Keratinocyte (primary cell): ENCODE data around the gene PGLYRP2. TPM values are rescaled to one million over a fixed set of nuclear protein-coding genes. Genes with fewer than 3 reads are reported as not detected.

Experiments
- DNase-seq: peaks from one replicate; pipeline ENCODE4 v3.0.0-alpha.2; 2011; ENCODE audit warnings: low read depth, missing footprints, low spot score
- FAIRE-seq: peaks from 2 replicates; lab custom pipeline; 2011; peaks lifted over from hg19 to GRCh38; lab: Jason Lieb, UNC
- H2AFZ ChIP-seq: 2 replicates; pipeline ENCODE4 v1.6.0; 2012; ENCODE audit warnings: low read length, control low read depth, inconsistent platforms; ENCODE audit not compliant: control insufficient read depth
- H3K27ac ChIP-seq: 2 replicates; pipeline ENCODE4 v1.5.1; 2011; ENCODE audit warnings: low read length; ENCODE audit not compliant: control insufficient read depth, insufficient read depth
- H3K27me3 ChIP-seq: 3 replicates; pipeline ENCODE4 v1.6.0; 2011; ENCODE audit warnings: low read length; ENCODE audit not compliant: control insufficient read depth, insufficient read depth; ENCODE audit errors: extremely low read depth
- H3K36me3 ChIP-seq, 2 experiments: 2 replicates in 1 of 2; 3 replicates in 1 of 2; pipeline ENCODE4 v1.5.1; 2011; ENCODE audit warnings: low read length in 2 of 2, mild to moderate bottlenecking in 1 of 2; ENCODE audit not compliant: control insufficient read depth in 2 of 2, insufficient read depth in 2 of 2; ENCODE audit errors: extremely low read depth in 1 of 2
- H3K4me1 ChIP-seq: 3 replicates; pipeline ENCODE4 v1.5.1; 2011; ENCODE audit warnings: low read length; ENCODE audit not compliant: control insufficient read depth, insufficient read depth; ENCODE audit errors: extremely low read depth
- H3K4me2 ChIP-seq: 3 replicates; pipeline ENCODE4 v1.6.0; 2011; ENCODE audit warnings: low read depth, low read length; ENCODE audit not compliant: control insufficient read depth, insufficient read depth; ENCODE audit errors: extremely low read depth
- H3K4me3 ChIP-seq, 3 experiments: fragments of 200-600 bp in 1 of 3; sonication (generic) in 1 of 3; 2 replicates in 2 of 3; 3 replicates in 1 of 3; pipeline ENCODE4 v1.5.1; 2011 to 2016; ENCODE audit warnings: low read length in 3 of 3, mild to moderate bottlenecking in 3 of 3, control low read depth in 2 of 3, inconsistent platforms in 1 of 3, low read depth in 1 of 3, mixed read lengths in 1 of 3, mixed run types in 1 of 3, moderate library complexity in 1 of 3; ENCODE audit not compliant: control insufficient read depth in 2 of 3, insufficient read depth in 2 of 3; ENCODE audit errors: extremely low read depth in 1 of 3
- H3K79me2 ChIP-seq: 2 replicates; pipeline ENCODE4 v1.6.0; 2012; ENCODE audit warnings: low read length; ENCODE audit not compliant: control insufficient read depth, insufficient read depth
- H3K9ac ChIP-seq: 3 replicates; pipeline ENCODE4 v1.6.0; 2011; ENCODE audit warnings: low read length; ENCODE audit not compliant: control insufficient read depth, insufficient read depth; ENCODE audit errors: extremely low read depth
- H3K9me1 ChIP-seq: 3 replicates; pipeline ENCODE4 v1.6.0; 2011; ENCODE audit warnings: low read length; ENCODE audit not compliant: control insufficient read depth, insufficient read depth; ENCODE audit errors: extremely low read depth
- H3K9me3 ChIP-seq: 2 replicates; pipeline ENCODE4 v1.5.1; 2012; ENCODE audit warnings: low read depth, low read length; ENCODE audit not compliant: control insufficient read depth
- H4K20me1 ChIP-seq: 3 replicates; pipeline ENCODE4 v1.6.0; 2011; ENCODE audit warnings: low read length; ENCODE audit not compliant: control insufficient read depth, insufficient read depth; ENCODE audit errors: extremely low read depth
- CTCF ChIP-seq, 3 experiments: IDR thresholded peaks in 1 of 3; conservative IDR thresholded peaks in 1 of 3; optimal IDR thresholded peaks in 1 of 3; 2 replicates in 2 of 3; 3 replicates in 1 of 3; pipeline versions ENCODE3 to v1.5.1; 2011; ENCODE audit warnings: low read length in 3 of 3, mild to moderate bottlenecking in 3 of 3, moderate library complexity in 2 of 3, control low read depth in 1 of 3, inconsistent platforms in 1 of 3; ENCODE audit not compliant: insufficient read depth in 2 of 3; ENCODE audit errors: extremely low read depth in 1 of 3
- EZH2 ChIP-seq: IDR thresholded peaks from one replicate; pipeline ENCODE4 v1.6.1; 2012; ENCODE audit warnings: inconsistent platforms, mild to moderate bottlenecking, low read length, moderate library complexity
- dilution Hi-C: fragments of 300-500 bp; cut with MboI; formaldehyde crosslinking; loops from one replicate; pipeline ENCODE4 v1.7.0; 2020; ENCODE audit warnings: low sequenced_read_pairs; ENCODE audit not compliant: extremely low pct_ligation_motif_present
- polyA plus RNA-seq, 5 experiments: library from polyadenylated mRNA; depleted of rRNA in 3 of 5; stranded (reverse) in 3 of 5; stranded (forward) in 1 of 5; unstranded in 1 of 5; fragments of >200 nt; gene quantifications; 1 replicate in 1 of 5; 2 replicates in 3 of 5; 3 replicates in 1 of 5; pipeline versions ENCODE4 v1.2.1 to v1.2.3, GENCODE V29; 2011 to 2012; ENCODE audit warnings: missing spikeins in 2 of 5, low read depth in 1 of 5, low replicate concordance in 1 of 5

The PGLYRP2 gene
- polyA plus RNA-seq, 1 donor (not counting 4 experiments of a cell fraction or from before 2014, with no cell fraction given) = not detected

GRCh38 chr19:15423130-15423529, 56.2 kb downstream of the PGLYRP2 start:
- no peak overlapping the region for H3K4me3 ChIP-seq
- H3K36me3 ChIP-seq = peaks cover 35% of the 10 kb centered on the region in 2 experiments
- H3K79me2 ChIP-seq = peaks cover 13% of the 10 kb centered on the region
- no peak for DNase-seq
- H3K4me2 ChIP-seq = no peak overlapping the region
- no peak for FAIRE-seq
- TF ChIP-seq EZH2 = no peak
- no peak for TF ChIP-seq CTCF (optimal IDR thresholded peaks at IDR 0.05 in 1 of 3, IDR thresholded peaks at IDR 0.05 in 1 of 3, conservative IDR thresholded peaks at IDR 0.05 in 1 of 3; ENCODE audit: extremely low read depth in 1 of 3, insufficient read depth in 2 of 3, low read length in 3 of 3)
- peaks cover 5% of the 10 kb centered on the region for H3K4me1 ChIP-seq
- no peaks in the 10 kb centered on the region for H4K20me1 ChIP-seq
- H3K27me3 ChIP-seq = no peaks in the 10 kb centered on the region
- no peak overlapping the region for H3K27ac ChIP-seq
- peaks cover 5% of the 10 kb centered on the region for H3K9me3 ChIP-seq
- H2AFZ ChIP-seq = no peak overlapping the region
- H3K9me1 ChIP-seq = no peaks in the 10 kb centered on the region
- dilution Hi-C loops = no loop called here
- H3K9ac ChIP-seq = no peak overlapping the region

GRCh38 chr19:15422296-15423075, 56.8 kb downstream of the PGLYRP2 start:
- no peak overlapping the region for H3K9ac ChIP-seq
- TF ChIP-seq EZH2 (no peak), CTCF (optimal IDR thresholded peaks at IDR 0.05 in 1 of 3, IDR thresholded peaks at IDR 0.05 in 1 of 3, conservative IDR thresholded peaks at IDR 0.05 in 1 of 3; ENCODE audit: extremely low read depth in 1 of 3, insufficient read depth in 2 of 3, low read length in 3 of 3) (no peak)
- H3K36me3 ChIP-seq = peaks cover 29 to 31% of the 10 kb centered on the region in 2 experiments
- H3K4me1 ChIP-seq = peaks cover 7% of the 10 kb centered on the region
- no peak overlapping the region for H2AFZ ChIP-seq
- no peak overlapping the region for H3K4me2 ChIP-seq
- DNase-seq (no peak), FAIRE-seq (no peak)
- H3K27me3 ChIP-seq = no peaks in the 10 kb centered on the region
- H3K4me3 ChIP-seq = no peak overlapping the region
- H3K9me3 ChIP-seq = peaks cover 5% of the 10 kb centered on the region
- H4K20me1 ChIP-seq = peaks cover 2% of the 10 kb centered on the region
- dilution Hi-C loops = no loop called here
- H3K27ac ChIP-seq = no peak overlapping the region
- peaks cover 17% of the 10 kb centered on the region for H3K79me2 ChIP-seq
- no peaks in the 10 kb centered on the region for H3K9me1 ChIP-seq
